ENCODE measurements around the gene ZBTB7C.

The ZBTB7C gene

DNA sequence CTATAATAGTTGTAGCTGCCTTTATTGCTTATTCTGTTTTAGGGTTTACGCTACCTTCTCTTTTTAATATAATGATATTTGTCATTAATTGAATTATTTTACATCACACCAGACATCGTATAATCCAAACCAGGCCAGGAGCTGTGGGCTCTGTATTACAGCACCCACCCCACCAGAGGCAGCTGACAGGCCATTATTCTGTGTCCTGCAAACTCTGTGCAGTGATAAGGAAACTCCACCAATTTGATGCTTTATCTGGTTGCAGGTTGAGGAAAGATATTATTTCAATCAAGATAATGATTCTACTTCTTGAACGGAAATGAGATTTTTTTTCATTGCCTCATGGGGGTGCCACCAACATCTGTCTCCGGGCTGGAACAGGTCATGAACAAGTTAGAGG, 227.3 kb downstream of the ZBTB7C start:
- no peak for DNase-seq

GRCh38 chr18:48181087-48181823, 227.9 kb downstream of the ZBTB7C start:
- DNase-seq = no peak

DNA sequence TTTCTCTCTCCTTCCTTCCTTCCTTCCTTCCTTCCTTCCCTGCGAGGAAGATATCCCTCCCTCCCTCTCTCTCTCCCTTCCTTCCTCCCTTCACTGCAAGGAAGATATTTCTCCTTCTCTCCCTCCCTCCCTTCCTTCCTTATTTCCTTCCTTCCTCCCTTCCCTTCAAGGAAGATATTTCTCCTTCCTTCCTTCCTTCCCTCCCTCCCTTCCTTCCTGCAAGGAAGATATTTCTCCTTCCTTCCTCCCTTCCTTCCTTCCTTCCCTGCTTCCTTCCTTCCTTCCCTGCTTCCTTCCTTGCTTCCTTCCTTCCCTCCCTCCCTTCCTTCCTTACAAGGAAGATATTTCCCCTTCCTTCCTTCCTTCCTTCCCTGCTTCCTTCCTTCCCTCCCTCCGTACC, 229.5 kb downstream of the ZBTB7C start:
- DNase-seq = no peak

DNA sequence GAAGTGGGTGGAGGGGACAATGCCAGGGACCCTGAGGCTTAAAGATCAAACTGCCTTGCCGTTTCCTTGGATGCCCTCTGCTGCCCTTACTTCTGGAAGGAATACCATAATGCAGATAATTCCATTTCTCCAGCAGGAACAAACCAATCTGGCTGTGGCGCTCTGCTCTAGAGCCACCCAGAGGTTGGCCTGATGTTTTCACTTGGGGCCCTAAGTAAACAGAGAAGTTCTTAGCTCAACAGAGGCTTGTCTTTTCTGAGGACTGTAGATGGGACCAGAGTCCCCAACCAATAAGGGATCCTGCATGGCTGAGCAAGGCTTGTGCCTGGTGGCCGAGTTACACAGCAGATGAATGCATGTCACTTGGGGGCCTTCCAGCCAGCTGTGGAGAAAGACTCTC, 230.2 kb downstream of the ZBTB7C start:
- no peak for DNase-seq

- no peak for DNase-seq
These were observed 232.3 kb downstream of the ZBTB7C start for GRCh38 chr18:48176909-48177308.

DNA sequence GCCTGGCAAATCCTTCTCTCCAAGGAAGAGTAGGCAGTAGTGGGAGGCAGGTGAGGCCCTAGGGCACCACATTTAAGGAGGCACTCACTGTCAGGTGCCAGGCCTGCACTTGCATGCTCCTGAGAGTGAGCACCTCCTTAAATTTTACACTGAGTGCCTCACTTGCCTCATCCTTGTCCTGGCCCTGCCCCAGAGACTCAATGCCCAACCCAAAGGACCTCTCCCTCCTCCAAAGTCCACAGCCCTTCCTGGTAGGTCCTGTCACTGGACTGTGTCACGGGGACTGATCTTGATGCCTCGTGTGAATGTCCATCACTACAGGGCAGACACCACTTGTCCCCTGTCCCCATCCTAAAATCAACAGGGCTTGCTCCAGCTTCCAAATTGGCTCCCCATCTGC, 235.6 kb downstream of the ZBTB7C start:
- DNase-seq = no peak

GRCh38 chr18:48172226-48173006, 236.8 kb downstream of the ZBTB7C start:
- DNase-seq = no peak

DNA sequence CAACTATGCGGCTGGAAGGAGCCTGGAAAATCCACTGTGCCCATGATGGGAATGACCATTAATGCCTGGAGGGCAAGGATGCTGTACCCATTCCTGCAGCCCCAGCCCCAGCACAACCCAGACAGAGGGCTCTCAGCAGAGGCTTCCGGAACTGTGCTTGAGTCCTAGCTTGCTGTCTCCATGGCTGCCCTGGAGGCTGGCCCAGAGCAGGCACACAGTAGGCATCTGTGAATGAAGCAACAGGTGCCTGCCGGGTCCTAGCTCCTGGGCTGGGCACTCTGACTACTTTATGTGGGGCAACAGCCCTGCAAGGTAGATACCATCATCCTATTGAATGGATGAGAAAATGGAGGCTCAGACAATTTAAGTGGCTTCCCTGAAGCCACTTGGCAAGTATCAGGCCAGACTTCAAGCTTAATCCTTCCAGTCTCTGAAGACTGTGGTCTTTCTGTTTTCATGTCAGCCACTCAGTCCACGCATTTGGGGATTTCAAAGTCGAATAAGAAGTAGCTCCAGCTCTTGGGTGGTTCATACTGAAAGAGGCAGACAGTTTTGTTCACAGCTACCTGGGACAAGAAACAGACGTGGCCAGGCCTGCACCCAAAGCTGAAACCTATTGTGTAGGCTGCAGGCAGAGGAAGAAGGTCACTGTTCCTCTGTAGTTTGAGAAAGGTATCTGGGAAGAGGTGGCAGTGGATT, 237.5 kb downstream of the ZBTB7C start:
- no peak for DNase-seq

- DNase-seq = no peak
These were observed 238.5 kb downstream of the ZBTB7C start for GRCh38 chr18:48170651-48171050.

- no peak for DNase-seq
These were observed 240.3 kb downstream of the ZBTB7C start for GRCh38 chr18:48168861-48169260.

GRCh38 chr18:48167897-48168253, 241.3 kb downstream of the ZBTB7C start:
- DNase-seq = no peak

GRCh38 chr18:48166336-48166875, 242.8 kb downstream of the ZBTB7C start:
- no peak for DNase-seq

GRCh38 chr18:48165111-48165866, 243.9 kb downstream of the ZBTB7C start:
- DNase-seq = no peak

GRCh38 chr18:48164701-48165100, 244.5 kb downstream of the ZBTB7C start:
- no peak for DNase-seq

DNA sequence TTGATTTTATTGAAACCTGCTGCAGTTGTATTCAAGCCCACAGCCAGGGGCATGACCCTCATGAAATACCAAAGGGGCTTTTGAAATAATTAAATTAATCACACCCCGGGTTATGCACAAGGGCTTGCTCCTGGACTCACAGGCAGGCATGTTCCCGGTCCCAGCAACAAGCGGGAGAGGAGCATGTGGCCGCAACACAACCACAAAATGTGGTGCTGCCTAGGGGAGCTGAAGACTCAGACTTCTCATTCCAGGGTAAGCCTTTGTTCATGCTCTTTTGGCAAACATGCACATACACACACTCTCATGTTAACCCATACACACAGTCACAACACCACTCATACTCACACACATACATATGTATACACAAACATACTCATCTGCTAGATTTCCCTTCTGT, 245.1 kb downstream of the ZBTB7C start:
- no peak for DNase-seq

DNA sequence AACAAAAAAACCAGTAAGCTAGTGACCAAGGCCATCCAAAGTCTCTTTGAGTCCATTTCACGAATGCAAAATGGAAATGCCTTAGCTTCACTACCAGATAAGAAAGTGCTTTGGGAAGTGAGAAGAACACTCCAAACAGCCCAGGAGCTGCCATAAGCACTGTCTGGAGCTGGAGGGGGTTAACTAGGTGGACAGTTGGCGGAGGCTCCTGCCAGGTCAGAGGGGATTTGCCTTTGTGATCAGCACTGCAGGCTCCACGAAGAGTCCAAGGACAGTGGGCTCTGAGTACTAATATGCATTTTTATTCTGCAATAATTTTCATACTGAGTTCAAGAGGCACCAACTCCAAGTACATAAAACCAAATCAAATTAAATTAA, 245.5 kb downstream of the ZBTB7C start:
- DNase-seq = no peak

- DNase-seq = no peak
These were observed 246.0 kb downstream of the ZBTB7C start for GRCh38 chr18:48162956-48163737.

GRCh38 chr18:48161911-48162698, 247.1 kb downstream of the ZBTB7C start:
- DNase-seq = no peak

GRCh38 chr18:48161191-48161910, 247.8 kb downstream of the ZBTB7C start:
- peak; percentile 92 for DNase-seq

GRCh38 chr18:48160622-48161021, 248.6 kb downstream of the ZBTB7C start:
- DNase-seq = no peak
